Body of pancreas (tissue), 4 donors: ENCODE data around the gene CYP2W1.

Source experiments
- CTCF ChIP-seq, 7 experiments: fragments of 450-650 bp in 4 of 7; fragments of 200-600 bp in 3 of 7; sonication (generic) in 3 of 7; IDR thresholded peaks; one replicate each; pipeline ENCODE4 v1.5.1; 2016 to 2019; ENCODE audit warnings: antibody characterized with exemption in 7 of 7
- POLR2A ChIP-seq, 3 donors: fragments of 450-650 bp; IDR thresholded peaks; one replicate each; pipeline ENCODE4 v1.6.1; 2016; ENCODE audit warnings: antibody characterized with exemption in 3 of 3, mild to moderate bottlenecking in 2 of 3

DNA sequence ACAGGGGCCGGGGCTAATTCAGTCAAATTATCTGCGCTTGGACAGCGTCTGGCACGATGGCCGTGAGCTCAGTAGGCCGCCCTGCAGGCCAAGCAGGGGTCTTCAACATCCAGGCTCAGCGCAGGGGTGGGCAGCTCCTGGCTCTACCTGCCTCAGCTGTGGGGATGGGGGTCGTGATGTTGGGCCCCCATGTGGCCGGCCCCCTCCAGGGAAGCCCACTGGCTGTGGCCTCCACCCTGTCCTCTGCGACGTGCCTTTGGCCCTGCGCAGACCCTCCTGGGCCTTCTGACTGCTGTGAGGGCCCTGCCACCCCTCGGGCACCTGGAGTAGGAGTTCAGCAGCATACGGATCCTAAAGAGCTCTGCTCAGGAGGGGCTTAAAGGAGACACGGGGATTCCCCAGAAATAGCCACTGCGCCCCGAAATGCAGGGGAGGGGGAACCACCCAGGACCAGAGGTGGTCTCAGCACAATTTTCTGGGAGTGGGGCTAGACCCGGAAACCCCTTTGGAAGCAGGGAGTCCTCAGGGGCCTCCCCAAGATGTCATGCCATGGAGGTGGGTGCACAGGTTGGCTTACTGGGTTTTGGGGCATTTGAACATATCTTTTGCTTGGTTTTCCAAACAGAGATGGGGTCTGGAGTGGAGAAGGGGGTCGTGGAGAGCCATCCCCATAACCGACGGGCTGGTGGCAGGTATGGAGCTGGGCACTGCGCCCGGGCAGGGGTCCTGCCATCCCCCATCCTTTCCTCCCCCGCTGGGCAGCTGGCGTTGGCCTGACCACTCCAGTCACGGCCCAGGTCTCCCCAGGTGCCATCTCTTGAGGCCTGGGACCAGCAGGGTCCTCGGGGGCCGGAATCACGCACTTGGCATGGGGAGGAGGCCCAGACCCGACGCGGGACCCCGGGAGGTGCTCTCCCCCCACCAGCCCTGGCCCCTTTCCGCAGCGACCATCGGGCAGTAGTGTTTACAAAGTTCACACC lies 24.5 kb upstream of the CYP2W1 start:
- TF ChIP-seq CTCF (IDR thresholded peaks at IDR 0.05) (no peak), POLR2A (IDR thresholded peaks at IDR 0.05) (no peak)
